ENCODE measurements around the gene CNOT3. TPM values are rescaled to one million over a fixed set of nuclear protein-coding genes. Genes with fewer than 3 reads are reported as not detected.

Gene CNOT3
- total and polyA plus RNA-seq, 2 of the 13 experiments (the other 11 are each of a cell fraction or from before 2014, with no cell fraction given), result 4.3 to 5.8 TPM

DNA sequence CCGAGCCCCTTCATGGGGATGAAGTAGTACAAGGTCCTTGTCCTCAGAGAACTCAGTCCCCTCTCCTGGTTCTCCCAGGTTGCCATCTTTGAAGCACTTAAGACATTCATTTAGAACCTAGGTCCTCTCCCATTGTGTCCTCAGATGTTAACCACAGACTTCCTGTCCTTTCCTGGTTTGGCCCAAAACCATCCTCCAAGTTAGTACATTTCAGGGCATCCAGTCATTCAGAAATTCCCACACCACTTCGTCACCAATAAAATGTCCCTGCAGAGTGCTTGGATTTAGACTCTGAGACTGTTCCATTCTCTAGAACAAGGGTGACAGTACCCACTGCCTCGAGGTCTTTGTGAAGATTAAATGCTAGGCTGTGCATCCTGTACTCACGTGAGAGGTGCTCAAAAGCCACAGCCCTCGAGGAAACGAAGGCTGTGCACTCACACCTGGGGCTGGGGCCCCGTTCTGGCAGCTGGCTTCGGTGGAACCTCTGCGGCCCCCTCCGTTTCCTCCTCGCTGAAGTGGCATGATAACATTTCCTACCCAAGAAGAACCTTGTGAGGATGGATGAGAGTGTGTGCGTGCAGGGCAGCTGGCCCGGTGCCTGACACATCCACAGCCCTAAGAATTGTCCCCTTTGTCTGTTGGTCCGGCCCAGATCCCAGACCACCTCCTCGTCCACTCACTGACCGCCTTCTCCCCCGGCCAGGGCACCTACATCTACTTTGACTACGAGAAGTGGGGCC is 17.2 kb downstream of the CNOT3 start:
- no peak for FAIRE-seq
- ChIA-PET CTCF (ENCODE audit: low intra/inter-chr PET ratio, low total read pairs) (no interaction called here), POLR2A (no interaction called here)
- H3K36me3 ChIP-seq (replicated peaks in 1 of 2; ENCODE audit: control insufficient read depth in 1 of 2, insufficient read depth in 2 of 2, low read length in 2 of 2), result peaks cover 26 to 79% of the 10 kb centered on the region in 2 experiments
- 97% methylated on average over 16 of the region's 18 CpGs for WGBS (ENCODE audit: low lambda C conversion rate)
- no peak overlapping the region for H3K27ac ChIP-seq (ENCODE audit: extremely low read length, insufficient read depth, low read length)
- H2AFZ ChIP-seq (ENCODE audit: low read length), result no peak overlapping the region
- no peaks in the 10 kb centered on the region for H3K27me3 ChIP-seq (ENCODE audit: control insufficient read depth in 1 of 2, insufficient read depth in 2 of 2, low read length in 2 of 2)
- intact Hi-C loops (cut with micrococcal nuclease; ENCODE audit: unreplicated experiment), result no loop called here
- no peak for DNase-seq (ENCODE audit: low spot score)
- no peak overlapping the region for H3K4me3 ChIP-seq (replicated peaks in 1 of 3; ENCODE audit: insufficient read depth in 1 of 3, low read depth in 2 of 3, low read length in 3 of 3)
- TF ChIP-seq ZNF792 (CRISPR knock-in tag; IDR thresholded peaks at IDR 0.05) (no peak), ZNF572 (CRISPR knock-in tag; IDR thresholded peaks at IDR 0.05) (no peak), HNRNPK (IDR thresholded peaks at IDR 0.05; ENCODE audit: low read depth, low read length, poor library complexity, severe bottlenecking) (no peak), ADNP (CRISPR knock-in tag; IDR thresholded peaks at IDR 0.05) (no peak), ZNF709 (CRISPR knock-in tag; IDR thresholded peaks at IDR 0.05) (no peak), POLR2A (IDR thresholded peaks at IDR 0.05; ENCODE audit: insufficient read depth in 1 of 2, low read depth in 2 of 2, low read length in 2 of 2) (peak; percentile 6 to 51; a peak in 2 of 4 replicates), POLR2G (IDR thresholded peaks at IDR 0.05; ENCODE audit: low read depth, low read length) (peak; percentile 44)
- TF ChIP-seq, protein P1, sequence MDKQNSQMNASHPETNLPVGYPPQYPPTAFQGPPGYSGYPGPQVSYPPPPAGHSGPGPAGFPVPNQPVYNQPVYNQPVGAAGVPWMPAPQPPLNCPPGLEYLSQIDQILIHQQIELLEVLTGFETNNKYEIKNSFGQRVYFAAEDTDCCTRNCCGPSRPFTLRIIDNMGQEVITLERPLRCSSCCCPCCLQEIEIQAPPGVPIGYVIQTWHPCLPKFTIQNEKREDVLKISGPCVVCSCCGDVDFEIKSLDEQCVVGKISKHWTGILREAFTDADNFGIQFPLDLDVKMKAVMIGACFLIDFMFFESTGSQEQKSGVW (CRISPR knock-in tag; IDR thresholded peaks at IDR 0.05; ENCODE audit: borderline replicate concordance), result no peak
- no peaks in the 10 kb centered on the region for H3K9me3 ChIP-seq (ENCODE audit: low read length)
- H3K4me1 ChIP-seq (ENCODE audit: insufficient read depth, low read length), result peaks cover 13% of the 10 kb centered on the region
- no peak for ATAC-seq
- H3K79me2 ChIP-seq (ENCODE audit: insufficient read depth, low read length), result peaks cover 10% of the 10 kb centered on the region
- H3K9ac ChIP-seq (ENCODE audit: insufficient read depth, low read depth, low read length), result no peak overlapping the region
- H3K4me2 ChIP-seq (ENCODE audit: low read depth, low read length), result no peak overlapping the region
- H4K20me1 ChIP-seq (ENCODE audit: insufficient read depth, low read length), result no peaks in the 10 kb centered on the region
- in situ Hi-C loops (cut with HindIII; ENCODE audit: extremely low pct_ligation_motif_present, low pct_unique_long_range_greater_than_20kb), result no loop called here
- TSS peak; percentile 35 for BruUV-seq (replicated peaks)

Measured in HepG2 (cell line).